ENCODE results near the gene CLEC3B. TPM values are rescaled to one million over a fixed set of nuclear protein-coding genes. Genes with fewer than 3 reads are reported as not detected.
"Not testable (repeated sequence)": the region's sequence is repeated elsewhere in the genome, so short reads cannot be mapped to it uniquely, and the experiment has no call there.

CLEC3B gene
- total and polyA plus RNA-seq, 8 donors, result 16.7 to 199 (median 27.5) TPM; not detected in 2

- intact Hi-C loops (cut with DNase I; ENCODE audit: low total_unique reads), result loop anchor here (5.0 kb wide), 1 partner anchor 164 kb away; no protein-coding TSS in a partner anchor
Observed at GRCh38 chr3:45048244-45048643, 22.1 kb downstream of the CLEC3B start.

DNA sequence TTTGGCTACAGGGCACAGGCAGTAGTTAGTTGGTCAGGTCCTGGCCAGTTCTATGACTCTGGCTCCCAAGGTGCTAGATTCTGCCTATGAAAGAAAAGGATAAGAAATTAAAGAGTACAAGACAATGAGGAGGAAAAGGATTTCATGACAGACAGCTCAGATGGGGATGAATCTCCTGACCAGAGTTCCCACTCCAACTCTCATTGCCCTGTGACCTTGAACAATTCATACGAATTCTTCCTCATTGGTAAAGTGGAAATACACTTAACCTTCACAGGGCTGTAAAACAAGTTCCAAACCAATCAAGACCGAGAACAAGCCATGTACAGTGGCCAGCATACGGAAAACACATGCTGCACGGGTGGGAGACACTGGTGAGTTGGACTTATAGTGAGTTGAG is 23.7 kb downstream of the CLEC3B start:
- H3K36me3 ChIP-seq, result no peaks in the 10 kb centered on the region
- TF ChIP-seq POLR2A (IDR thresholded peaks at IDR 0.05), result no peak
- TF ChIP-seq, protein P1, sequence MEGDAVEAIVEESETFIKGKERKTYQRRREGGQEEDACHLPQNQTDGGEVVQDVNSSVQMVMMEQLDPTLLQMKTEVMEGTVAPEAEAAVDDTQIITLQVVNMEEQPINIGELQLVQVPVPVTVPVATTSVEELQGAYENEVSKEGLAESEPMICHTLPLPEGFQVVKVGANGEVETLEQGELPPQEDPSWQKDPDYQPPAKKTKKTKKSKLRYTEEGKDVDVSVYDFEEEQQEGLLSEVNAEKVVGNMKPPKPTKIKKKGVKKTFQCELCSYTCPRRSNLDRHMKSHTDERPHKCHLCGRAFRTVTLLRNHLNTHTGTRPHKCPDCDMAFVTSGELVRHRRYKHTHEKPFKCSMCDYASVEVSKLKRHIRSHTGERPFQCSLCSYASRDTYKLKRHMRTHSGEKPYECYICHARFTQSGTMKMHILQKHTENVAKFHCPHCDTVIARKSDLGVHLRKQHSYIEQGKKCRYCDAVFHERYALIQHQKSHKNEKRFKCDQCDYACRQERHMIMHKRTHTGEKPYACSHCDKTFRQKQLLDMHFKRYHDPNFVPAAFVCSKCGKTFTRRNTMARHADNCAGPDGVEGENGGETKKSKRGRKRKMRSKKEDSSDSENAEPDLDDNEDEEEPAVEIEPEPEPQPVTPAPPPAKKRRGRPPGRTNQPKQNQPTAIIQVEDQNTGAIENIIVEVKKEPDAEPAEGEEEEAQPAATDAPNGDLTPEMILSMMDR (IDR thresholded peaks at IDR 0.05), result no peak
- TF ChIP-seq EP300 (IDR thresholded peaks at IDR 0.05), result no peak
- no peak overlapping the region for H3K4me3 ChIP-seq
- WGBS, 5 donors, result 83 to 91% (median 85%) methylated on average over 4 of the region's 4 CpGs
- no peaks in the 10 kb centered on the region for H3K27me3 ChIP-seq
- H3K27ac ChIP-seq, result no peak overlapping the region
- intact Hi-C loops (cut with DNase I; ENCODE audit: low total_unique reads), result loop anchor here (5.0 kb wide), 1 partner anchor 162 kb away; no protein-coding TSS in a partner anchor
- no peaks in the 10 kb centered on the region for H3K9me3 ChIP-seq
- H3K4me1 ChIP-seq, result peaks cover 0 to 13% (median 7%) of the 10 kb centered on the region in 4 donors
- DNase-seq, result no peak

More at GRCh38 chr3:45048244-45048643, 22.1 kb downstream of the CLEC3B start:
- Histone ChIP-seq H3K4me1 (peaks cover 0 to 7% (median 2%) of the 10 kb centered on the region in 4 donors), H3K9me3 (no peaks in the 10 kb centered on the region), H3K4me3 (no peak overlapping the region), H3K27ac (no peak overlapping the region), H3K36me3 (no peaks in the 10 kb centered on the region), H3K27me3 (no peaks in the 10 kb centered on the region)
- WGBS, 5 donors, result 45 to 76% (median 69%) methylated on average over 4 of the region's 4 CpGs
- DNase-seq, result no peak
- TF ChIP-seq POLR2A (IDR thresholded peaks at IDR 0.05) (no peak), EP300 (IDR thresholded peaks at IDR 0.05) (no peak), POLR2AphosphoS5 (IDR thresholded peaks at IDR 0.05) (no peak)
- TF ChIP-seq, protein P1 (IDR thresholded peaks at IDR 0.05), result no peak

DNA sequence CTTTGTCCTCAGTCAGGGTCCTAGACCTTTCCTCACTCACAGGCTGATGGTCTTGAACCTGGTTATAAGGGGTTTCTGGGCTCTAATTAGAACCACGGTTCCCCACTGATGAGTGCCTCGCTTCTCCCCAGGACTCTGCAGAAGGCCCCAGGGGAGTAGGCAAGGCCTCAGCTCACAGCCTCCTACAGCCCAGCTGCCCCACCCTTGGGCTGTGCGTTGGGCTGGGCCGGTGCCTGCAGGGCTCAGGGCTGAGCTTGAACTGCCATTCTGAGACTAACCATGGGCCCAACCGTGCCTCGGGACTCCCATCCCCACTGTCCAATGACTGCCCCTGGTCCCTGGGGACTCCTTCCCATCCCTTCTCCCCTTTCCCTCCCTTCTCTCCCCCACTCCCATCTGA is 25.6 kb downstream of the CLEC3B start:
- WGBS, 5 donors, result 80 to 94% (median 87%) methylated on average over 6 of the region's 6 CpGs
- DNase-seq, result no peak
- no peaks in the 10 kb centered on the region for H3K27me3 ChIP-seq
- peaks cover 0 to 32% (median 10%) of the 10 kb centered on the region in 4 donors for H3K4me1 ChIP-seq
- no peak overlapping the region for H3K4me3 ChIP-seq
- no peaks in the 10 kb centered on the region for H3K9me3 ChIP-seq
- no peaks in the 10 kb centered on the region for H3K36me3 ChIP-seq
- H3K27ac ChIP-seq, result no peak overlapping the region
- TF ChIP-seq, protein P1 (IDR thresholded peaks at IDR 0.05), result no peak
- TF ChIP-seq POLR2AphosphoS5 (IDR thresholded peaks at IDR 0.05), result no peak
- no peak for TF ChIP-seq POLR2A (IDR thresholded peaks at IDR 0.05)
- TF ChIP-seq EP300 (IDR thresholded peaks at IDR 0.05), result no peak
- intact Hi-C loops (cut with DNase I; ENCODE audit: low total_unique reads), result no loop called here

DNA sequence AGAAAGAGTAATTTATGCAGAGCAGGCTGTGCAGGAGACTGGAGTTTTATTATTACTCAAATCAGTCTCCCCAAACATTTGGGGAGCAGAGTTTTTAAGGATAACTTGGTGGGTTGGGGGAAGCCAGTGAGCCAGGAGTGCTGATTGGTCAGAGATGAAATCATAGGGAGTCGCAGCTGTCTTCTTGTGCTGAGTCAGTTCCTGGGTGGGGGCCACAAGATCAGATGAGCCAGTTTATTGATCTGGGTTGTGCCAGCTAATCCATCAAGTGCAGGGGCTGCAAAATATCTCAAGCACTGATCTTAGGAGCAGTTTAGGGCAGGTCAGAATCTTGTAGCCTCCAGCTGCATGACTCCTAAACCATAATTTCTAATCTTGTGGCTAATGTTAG is 27.7 kb downstream of the CLEC3B start:
- H3K4me3 ChIP-seq; DNase-seq; H3K36me3 ChIP-seq; H3K27me3 ChIP-seq; intact Hi-C loops (cut with DNase I; ENCODE audit: low total_unique reads); H3K9me3 ChIP-seq: not testable (repeated sequence)
- Histone ChIP-seq H3K4me1 (peaks cover 0 to 45% (median 13%) of the 10 kb centered on the region in 4 donors), H3K27ac (peak overlapping the region in 1 of 5 donors; percentile 69)
- 31 to 70% (median 65%) methylated on average over 1 of the region's 1 CpG for WGBS, 5 donors

- WGBS, 5 donors, result 70 to 83% (median 73%) methylated on average over 3 of the region's 3 CpGs
- Histone ChIP-seq H3K4me1 (peaks cover 0 to 45% (median 13%) of the 10 kb centered on the region in 4 donors), H3K36me3 (no peaks in the 10 kb centered on the region), H3K9me3 (no peaks in the 10 kb centered on the region), H3K27me3 (no peaks in the 10 kb centered on the region), H3K4me3 (no peak overlapping the region), H3K27ac (peak overlapping the region in 2 of 5 donors; percentile 63 to 69)
- intact Hi-C loops (cut with DNase I; ENCODE audit: low total_unique reads), result no loop called here
- TF ChIP-seq EP300 (IDR thresholded peaks at IDR 0.05) (no peak), POLR2A (IDR thresholded peaks at IDR 0.05) (no peak), POLR2AphosphoS5 (IDR thresholded peaks at IDR 0.05) (peak in 2 of 3 donors; percentile 30 to 32)
- TF ChIP-seq, protein P1 (IDR thresholded peaks at IDR 0.05), result no peak
- no peak for DNase-seq
Observed at GRCh38 chr3:45054196-45054857, 28.2 kb downstream of the CLEC3B start.
